IMR-90 (cell line): Measurements from ENCODE around the gene CREBBP. TPM values are rescaled to one million over a fixed set of nuclear protein-coding genes. Genes with fewer than 3 reads are reported as not detected.

ENCODE experiments used
- ATAC-seq: fragments of 200-7000 bp; cut with Tn5 transposase; 2 replicates; pipeline ENCODE4 v1.9.1; 2020; ENCODE audit warnings: low read depth, mild to moderate bottlenecking, moderate library complexity
- BruUV-seq: library from RNA; stranded (reverse); fragments of 400-500 nt; replicated peaks from 2 replicates; lab custom pipeline; 2021; lab: Mats Ljungman, UMichigan
- CTCF ChIA-PET: fragments of 300-600 bp; formaldehyde crosslinking; extraction: SDS; loops from one replicate; lab custom pipeline; 2021; ENCODE audit warnings: antibody characterized with exemption; lab: Yijun Ruan, JAX
- POLR2A ChIA-PET: fragments of 300-600 bp; sonication (Branson Sonifier 250); formaldehyde crosslinking; loops from one replicate; lab custom pipeline; 2022; ENCODE audit warnings: antibody characterized with exemption; ENCODE audit not compliant: unreplicated experiment; lab: Charles Lee
- DNase-seq: peaks from one replicate; pipeline ENCODE4 v3.0.0; 2013
- H2AFZ ChIP-seq: replicated peaks from 2 replicates; pipeline ENCODE3; 2013; ENCODE audit warnings: low read length, mild to moderate bottlenecking; ENCODE audit not compliant: poor library complexity
- H2AK5ac ChIP-seq: 2 replicates; pipeline ENCODE4 v1.6.1; 2013; ENCODE audit warnings: low read depth, low read length, inconsistent platforms
- H2AK9ac ChIP-seq: replicated peaks from 2 replicates; pipeline ENCODE3; 2013; ENCODE audit warnings: mild to moderate bottlenecking, low read depth, low read length, moderate library complexity; ENCODE audit not compliant: poor library complexity
- H2BK120ac ChIP-seq: 2 replicates; pipeline ENCODE4 v1.6.1; 2013; ENCODE audit warnings: low read depth, low read length, inconsistent platforms
- H2BK15ac ChIP-seq: 3 replicates; pipeline ENCODE4 v1.6.1; 2013; ENCODE audit warnings: low read depth, low read length, inconsistent platforms
- H2BK20ac ChIP-seq: 2 replicates; pipeline ENCODE4 v1.6.1; 2013; ENCODE audit warnings: low read depth, mild to moderate bottlenecking, inconsistent platforms, low read length, moderate library complexity
- H2BK5ac ChIP-seq: 2 replicates; pipeline ENCODE4 v1.6.1; 2013; ENCODE audit warnings: mild to moderate bottlenecking, low read depth, low read length, inconsistent platforms; ENCODE audit not compliant: poor library complexity, severe bottlenecking
- H3K14ac ChIP-seq: replicated peaks from 2 replicates; pipeline ENCODE4 v1.6.1; 2013; ENCODE audit warnings: low read depth, low read length, inconsistent platforms
- H3K18ac ChIP-seq: 2 replicates; pipeline ENCODE4 v1.6.1; 2013; ENCODE audit warnings: low read depth, low read length, control low read depth
- H3K23ac ChIP-seq: 2 replicates; pipeline ENCODE4 v1.6.1; 2013; ENCODE audit warnings: low read depth, low read length, inconsistent platforms
- H3K27ac ChIP-seq: 2 replicates; pipeline ENCODE4 v1.5.1; 2013; ENCODE audit warnings: mild to moderate bottlenecking, control low read depth, low read length; ENCODE audit not compliant: insufficient read depth
- H3K27me3 ChIP-seq: 2 replicates; pipeline ENCODE4 v1.6.1; 2013; ENCODE audit warnings: low read length; ENCODE audit not compliant: control insufficient read depth, insufficient read depth
- H3K36me3 ChIP-seq: 2 replicates; pipeline ENCODE4 v1.6.1; 2013; ENCODE audit warnings: low read length, mixed read lengths; ENCODE audit not compliant: control insufficient read depth, insufficient read depth
- H3K4ac ChIP-seq: 2 replicates; pipeline ENCODE4 v1.6.1; 2013; ENCODE audit warnings: low read depth, low read length, inconsistent platforms
- H3K4me1 ChIP-seq: 2 replicates; pipeline ENCODE4 v1.6.1; 2013; ENCODE audit warnings: low read length, mixed read lengths; ENCODE audit not compliant: control insufficient read depth, insufficient read depth
- H3K4me2 ChIP-seq: 2 replicates; pipeline ENCODE4 v1.6.1; 2013; ENCODE audit warnings: low read depth, mild to moderate bottlenecking, control low read depth, low read length, moderate library complexity
- H3K4me3 ChIP-seq: 2 replicates; pipeline ENCODE4 v1.5.1; 2013; ENCODE audit warnings: low read depth, mild to moderate bottlenecking, control low read depth, low read length, moderate library complexity; ENCODE audit not compliant: insufficient read depth
- H3K56ac ChIP-seq: 2 replicates; pipeline ENCODE4 v1.6.1; 2013; ENCODE audit warnings: low read length, inconsistent platforms; ENCODE audit not compliant: insufficient read depth; ENCODE audit errors: extremely low read depth
- H3K79me1 ChIP-seq, 2 experiments: 2 replicates each; pipeline ENCODE4 v1.6.1; 2013; ENCODE audit warnings: low read length in 2 of 2, inconsistent platforms in 1 of 2, low read depth in 1 of 2
- H3K9ac ChIP-seq: 2 replicates; pipeline ENCODE4 v1.6.1; 2013; ENCODE audit warnings: low read depth, low read length, control low read depth
- H3K9me1 ChIP-seq: 2 replicates; pipeline ENCODE4 v1.6.1; 2013; ENCODE audit warnings: low read length, inconsistent platforms; ENCODE audit not compliant: insufficient read depth
- H3K9me3 ChIP-seq: 2 replicates; pipeline ENCODE4 v1.6.1; 2013; ENCODE audit warnings: low read length; ENCODE audit not compliant: control insufficient read depth, insufficient read depth
- H4K20me1 ChIP-seq: 2 replicates; pipeline ENCODE4 v1.6.1; 2013; ENCODE audit warnings: low read length, inconsistent platforms; ENCODE audit not compliant: insufficient read depth
- H4K5ac ChIP-seq: 2 replicates; pipeline ENCODE4 v1.6.1; 2013; ENCODE audit warnings: mild to moderate bottlenecking, low read depth, low read length, control low read depth
- H4K8ac ChIP-seq, 2 experiments: 2 replicates each; pipeline ENCODE4 v1.6.1; 2013; ENCODE audit warnings: low read depth in 2 of 2, low read length in 2 of 2, control low read depth in 1 of 2, inconsistent platforms in 1 of 2
- H4K91ac ChIP-seq: 2 replicates; pipeline ENCODE4 v1.6.1; 2013; ENCODE audit warnings: low read depth, low read length, inconsistent platforms; ENCODE audit not compliant: insufficient read depth
- BHLHE40 ChIP-seq: fragments of 150-350 bp; IDR thresholded peaks from 2 replicates; pipeline ENCODE4 v1.6.1; 2016; ENCODE audit warnings: mild to moderate bottlenecking, low read depth, low read length
- CEBPB ChIP-seq: IDR thresholded peaks from 2 replicates; pipeline ENCODE4 v1.6.1; 2012; ENCODE audit warnings: low read depth, low read length, improper control_type of control experiment
- CTCF ChIP-seq: conservative IDR thresholded peaks from 2 replicates; pipeline ENCODE4 v1.5.1; 2012; ENCODE audit warnings: mild to moderate bottlenecking, low read depth, low read length, improper control_type of control experiment
- FOS ChIP-seq: fragments of 150-350 bp; IDR thresholded peaks from 2 replicates; pipeline ENCODE4 v1.6.1; 2016; ENCODE audit warnings: low read depth, low read length
- MAZ ChIP-seq: IDR thresholded peaks from 2 replicates; pipeline ENCODE4 v1.6.1; 2012; ENCODE audit warnings: low read depth, mild to moderate bottlenecking, low read length, improper control_type of control experiment, moderate library complexity, borderline replicate concordance
- MXI1 ChIP-seq: IDR thresholded peaks from 2 replicates; pipeline ENCODE4 v1.6.1; 2012; ENCODE audit warnings: low read depth, mild to moderate bottlenecking, low read length, moderate library complexity, borderline replicate concordance
- RAD21 ChIP-seq: IDR thresholded peaks from 2 replicates; pipeline ENCODE4 v1.6.1; 2012; ENCODE audit warnings: low read length, improper control_type of control experiment
- RCOR1 ChIP-seq: IDR thresholded peaks from 2 replicates; pipeline ENCODE4 v1.6.1; 2012; ENCODE audit warnings: mild to moderate bottlenecking, low read length, improper control_type of control experiment; ENCODE audit not compliant: insufficient replicate concordance
- RFX5 ChIP-seq: IDR thresholded peaks from 2 replicates; pipeline ENCODE4 v1.8.0; 2012; ENCODE audit warnings: low read depth, mild to moderate bottlenecking, low read length, moderate library complexity
- SMC3 ChIP-seq: fragments of 150-350 bp; IDR thresholded peaks from 2 replicates; pipeline ENCODE4 v1.6.1; 2016; ENCODE audit warnings: low read depth, mild to moderate bottlenecking, antibody characterized with exemption, low read length, moderate library complexity
- USF2 ChIP-seq: fragments of 150-350 bp; IDR thresholded peaks from 2 replicates; pipeline ENCODE4 v1.6.1; 2017; ENCODE audit warnings: mild to moderate bottlenecking, antibody characterized with exemption, low read length, low read depth
- WGBS, 2 experiments: methylation state at CpG; one replicate each; pipeline versions ENCODE4 v1.1.5 to v1.1.7; 2013; ENCODE audit warnings: missing lambda C conversion rate in 2 of 2; ENCODE audit not compliant: insufficient read length in 1 of 2; ENCODE audit errors: extremely low coverage in 2 of 2; 5-methylcytosine and 5-hydroxymethylcytosine counted together
- dilution Hi-C: fragments of 300-500 bp; cut with HindIII; formaldehyde crosslinking; loops from one replicate; pipeline ENCODE4 v1.14.3; 2018; ENCODE audit warnings: low sequenced_read_pairs; ENCODE audit not compliant: unreplicated experiment
- in situ Hi-C: fragments of 300-500 bp; cut with MboI; formaldehyde crosslinking; loops from 3 replicates; pipeline ENCODE4 v1.14.3; 2019; ENCODE audit warnings: low sequenced_read_pairs, inconsistent platforms, mixed read lengths
- intact Hi-C: fragments of 100-400 bp; cut with micrococcal nuclease; formaldehyde crosslinking; loops from 2 replicates; pipeline ENCODE4 v1.10.0; 2022
- polyA plus RNA-seq, 3 experiments: library from polyadenylated mRNA; depleted of rRNA; stranded (reverse); fragments of >200 nt; gene quantifications; 2 replicates each; pipeline ENCODE4 v1.2.3, GENCODE V29; 2012; ENCODE audit warnings: low replicate concordance in 1 of 3
- total RNA-seq: library from RNA; depleted of rRNA; stranded (reverse); fragments of >200 nt; gene quantifications from 2 replicates; pipeline ENCODE4 v1.2.3, GENCODE V29; 2012

Gene CREBBP
- total and polyA plus RNA-seq, 2 of the 4 experiments (the other 2 are of a cell fraction) = 7.3 to 12.5 TPM

- Histone ChIP-seq H3K9me1 (peaks cover 63% of the 10 kb centered on the region), H3K9me3 (no peaks in the 10 kb centered on the region), H3K4me2 (peak overlapping the region; percentile 63), H3K36me3 (no peaks in the 10 kb centered on the region), H4K91ac (no peak overlapping the region), H2BK20ac (no peak overlapping the region), H3K4ac (no peak overlapping the region), H3K4me3 (no peak overlapping the region), H2AK9ac (no peak overlapping the region), H4K20me1 (peaks cover 96% of the 10 kb centered on the region), H2AK5ac (0 out of 2 replicates have a peak overlapping the region, but pooled peaks have one; percentile 24), H3K4me1 (peaks cover 34% of the 10 kb centered on the region), H2BK120ac (no peak overlapping the region), H4K8ac (no peak overlapping the region), H3K18ac (no peak overlapping the region), H3K79me1 (peaks cover 54 to 92% of the 10 kb centered on the region in 2 experiments), H2BK15ac (no peak overlapping the region), H3K23ac (no peak overlapping the region), H3K27me3 (no peaks in the 10 kb centered on the region), H4K5ac (no peak overlapping the region), H2BK5ac (no peak overlapping the region), H3K27ac (no peak overlapping the region), H3K56ac (no peak overlapping the region), H3K14ac (no peak overlapping the region), H3K9ac (no peak overlapping the region), H2AFZ (no peak overlapping the region)
- in situ Hi-C loops = no loop called here
- whole genome bisulfite sequencing, 2 experiments = no CpG with 5 or more reads among the region's 8 CpGs
- ATAC-seq (peak; percentile 69), DNase-seq (peak; percentile 97)
- TF ChIP-seq FOS (no peak), CTCF (no peak), RAD21 (no peak), SMC3 (no peak), USF2 (no peak), RFX5 (no peak), BHLHE40 (no peak), MAZ (no peak), RCOR1 (no peak), MXI1 (no peak), CEBPB (no peak)
- BruUV-seq = no TSS peak
- ChIA-PET CTCF (no interaction called here), POLR2A (no interaction called here)
- intact Hi-C loops = no loop called here
- dilution Hi-C loops = no loop called here
Measured at GRCh38 chr16:3819746-3820724, 60.5 kb downstream of the CREBBP start.
